BLaER1 treated with 17β-estradiol and CSF1 and Interleukin-3, amounts not matched to agents 10 nM and 100 nM (cell line): ENCODE data around the gene USP49.
A peak's percentile ranks its signal among the peaks of the same experiment; 100 is the strongest.

Experiments used
- H3K27ac ChIP-seq, 11 experiments: shearing (Covaris generic); formaldehyde crosslinking; 2 replicates each; pipeline ENCODE4 v1.8.1; 2022
- H3K27me3 ChIP-seq, 11 experiments: shearing (Covaris generic); formaldehyde crosslinking; 2 replicates each; pipeline ENCODE4 v1.8.1; 2022
- H3K36me3 ChIP-seq, 11 experiments: shearing (Covaris generic); formaldehyde crosslinking; 2 replicates each; pipeline ENCODE4 v1.8.1; 2022
- H3K4me1 ChIP-seq, 10 experiments: shearing (Covaris generic); formaldehyde crosslinking; 2 replicates each; pipeline ENCODE4 v1.8.1; 2022
- H3K4me2 ChIP-seq, 11 experiments: shearing (Covaris generic); formaldehyde crosslinking; 2 replicates each; pipeline ENCODE4 v1.8.1; 2022
- H3K4me3 ChIP-seq, 10 experiments: shearing (Covaris generic); formaldehyde crosslinking; 2 replicates each; pipeline ENCODE4 v1.8.1; 2022
- H3K9ac ChIP-seq, 11 experiments: shearing (Covaris generic); formaldehyde crosslinking; 2 replicates each; pipeline ENCODE4 v1.8.1; 2022
- H3K9me3 ChIP-seq, 11 experiments: shearing (Covaris generic); formaldehyde crosslinking; replicated peaks in 1 of 11; 2 replicates each; pipeline ENCODE4 v1.8.1; 2022
- H4K20me1 ChIP-seq, 11 experiments: shearing (Covaris generic); formaldehyde crosslinking; 2 replicates each; pipeline ENCODE4 v1.8.1; 2022
- Cebpa-rat ChIP-seq, 11 experiments: shearing (Covaris generic); IDR thresholded peaks; 2 replicates each; pipeline ENCODE4 v1.8.1; 2022

Gene USP49

GRCh38 chr6:41748542-41748941 is 146.6 kb downstream of the USP49 start:
- H3K4me1 ChIP-seq: peaks cover 0 to 7% (median 0%) of the 10 kb centered on the region in 10 experiments; a peak in 2 of 20 replicates
- no peaks in the 10 kb centered on the region for H3K36me3 ChIP-seq
- no peak overlapping the region for H3K9ac ChIP-seq
- H3K4me2 ChIP-seq: no peak overlapping the region
- no peak overlapping the region for H3K4me3 ChIP-seq
- no peak for TF ChIP-seq Cebpa-rat (IDR thresholded peaks at IDR 0.05)
- no peaks in the 10 kb centered on the region for H3K27me3 ChIP-seq
- H3K9me3 ChIP-seq: no peaks in the 10 kb centered on the region
- no peaks in the 10 kb centered on the region for H4K20me1 ChIP-seq
- no peak overlapping the region for H3K27ac ChIP-seq

GRCh38 chr6:41748102-41748477 is 147.1 kb downstream of the USP49 start:
- H3K4me3 ChIP-seq: no peak overlapping the region
- H3K9me3 ChIP-seq: no peaks in the 10 kb centered on the region
- H3K9ac ChIP-seq: no peak overlapping the region
- TF ChIP-seq Cebpa-rat (IDR thresholded peaks at IDR 0.05): no peak
- no peak overlapping the region for H3K4me2 ChIP-seq
- H4K20me1 ChIP-seq: no peaks in the 10 kb centered on the region
- H3K36me3 ChIP-seq: no peaks in the 10 kb centered on the region
- no peaks in the 10 kb centered on the region for H3K27me3 ChIP-seq
- peaks cover 0 to 7% (median 0%) of the 10 kb centered on the region in 10 experiments; a peak in 2 of 20 replicates for H3K4me1 ChIP-seq
- H3K27ac ChIP-seq: no peak overlapping the region

- H3K4me2 ChIP-seq: no peak within 1 kb of the TSS
- TF ChIP-seq Cebpa-rat (IDR thresholded peaks at IDR 0.05): 0 out of 22 replicates have a peak, but pooled peaks of 1 of the 11 experiments have one; percentile 19
- H3K36me3 ChIP-seq: no peaks in the 10 kb centered on the region
- H3K9me3 ChIP-seq: no peaks in the 10 kb centered on the region
- no peak within 1 kb of the TSS for H3K27ac ChIP-seq
- H3K4me3 ChIP-seq: no peak within 1 kb of the TSS
- no peaks in the 10 kb centered on the region for H3K27me3 ChIP-seq
- H3K4me1 ChIP-seq: peaks cover 0 to 7% (median 0%) of the 10 kb centered on the region in 10 experiments; a peak in 2 of 20 replicates
- H4K20me1 ChIP-seq: no peaks in the 10 kb centered on the region
- H3K9ac ChIP-seq: no peak within 1 kb of the TSS
These were observed 147.7 kb downstream of the USP49 start, which contains the start of gene PGC for GRCh38 chr6:41747256-41748101. Gene PGC, minus strand, starts transcription at chr6:41747397. Its CDS starts 63 bp downstream, at chr6:41747334.

GRCh38 chr6:41746107-41746506 is 149.1 kb downstream of the USP49 start:
- Histone ChIP-seq H3K27me3 (no peaks in the 10 kb centered on the region), H4K20me1 (no peaks in the 10 kb centered on the region), H3K4me1 (peaks cover 0 to 17% (median 5%) of the 10 kb centered on the region in 10 experiments; a peak in 6 of 20 replicates), H3K36me3 (no peaks in the 10 kb centered on the region), H3K27ac (no peak overlapping the region), H3K4me3 (no peak overlapping the region), H3K4me2 (no peak overlapping the region), H3K9me3 (no peaks in the 10 kb centered on the region), H3K9ac (no peak overlapping the region)
- no peak for TF ChIP-seq Cebpa-rat (IDR thresholded peaks at IDR 0.05)

- H3K9me3 ChIP-seq: no peaks in the 10 kb centered on the region
- H3K4me3 ChIP-seq: no peak overlapping the region
- no peak overlapping the region for H3K27ac ChIP-seq
- no peaks in the 10 kb centered on the region for H3K27me3 ChIP-seq
- no peaks in the 10 kb centered on the region for H3K36me3 ChIP-seq
- no peaks in the 10 kb centered on the region for H4K20me1 ChIP-seq
- no peak overlapping the region for H3K9ac ChIP-seq
- no peak for TF ChIP-seq Cebpa-rat (IDR thresholded peaks at IDR 0.05)
- H3K4me1 ChIP-seq: peaks cover 0 to 23% (median 9%) of the 10 kb centered on the region in 10 experiments; a peak in 9 of 20 replicates
- no peak overlapping the region for H3K4me2 ChIP-seq
These were observed 150.9 kb downstream of the USP49 start for GRCh38 chr6:41744236-41744787.

GRCh38 chr6:41743406-41744235 is 151.6 kb downstream of the USP49 start:
- Histone ChIP-seq H3K9ac (no peak overlapping the region), H3K27me3 (no peaks in the 10 kb centered on the region)

GRCh38 chr6:41741625-41742490 is 153.3 kb downstream of the USP49 start:
- H3K9ac ChIP-seq: no peak overlapping the region
- no peaks in the 10 kb centered on the region for H3K27me3 ChIP-seq
- H3K27ac ChIP-seq: no peak overlapping the region
- no peaks in the 10 kb centered on the region for H4K20me1 ChIP-seq
- no peak for TF ChIP-seq Cebpa-rat (IDR thresholded peaks at IDR 0.05)
- H3K36me3 ChIP-seq: no peaks in the 10 kb centered on the region
- no peaks in the 10 kb centered on the region for H3K9me3 ChIP-seq
- H3K4me2 ChIP-seq: peak overlapping the region in 2 of 11 experiments; percentile 33 to 42; a peak in 2 of 22 replicates
- peaks cover 0 to 23% (median 9%) of the 10 kb centered on the region in 10 experiments; a peak in 11 of 20 replicates for H3K4me1 ChIP-seq
- H3K4me3 ChIP-seq: no peak overlapping the region

More at GRCh38 chr6:41743406-41744235, 151.6 kb downstream of the USP49 start:
- H3K27ac ChIP-seq: no peak overlapping the region
- no peak for TF ChIP-seq Cebpa-rat (IDR thresholded peaks at IDR 0.05)
- H3K4me1 ChIP-seq: peaks cover 0 to 23% (median 9%) of the 10 kb centered on the region in 10 experiments; a peak in 9 of 20 replicates
- no peaks in the 10 kb centered on the region for H4K20me1 ChIP-seq
- H3K4me3 ChIP-seq: no peak overlapping the region
- H3K9me3 ChIP-seq: no peaks in the 10 kb centered on the region
- H3K4me2 ChIP-seq: no peak overlapping the region
- H3K36me3 ChIP-seq: no peaks in the 10 kb centered on the region
